ENCODE results near the gene HES5.

DNA sequence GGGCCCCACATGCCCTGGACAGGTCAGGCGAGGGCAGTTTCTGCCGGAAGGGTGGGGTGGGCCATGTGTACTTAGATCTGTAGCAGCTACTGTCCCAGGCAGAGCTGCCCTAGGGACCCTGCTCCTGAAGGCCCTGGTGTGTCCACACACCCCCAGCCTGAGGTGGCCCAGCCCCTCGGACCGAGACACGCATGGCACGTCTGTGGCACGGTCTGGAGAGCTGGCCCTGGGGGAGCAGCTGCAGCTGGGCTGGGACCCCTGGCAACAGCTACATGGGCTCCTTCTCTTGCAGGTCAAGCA lies 28.3 kb downstream of the HES5 start:
- TF ChIP-seq, protein P1, sequence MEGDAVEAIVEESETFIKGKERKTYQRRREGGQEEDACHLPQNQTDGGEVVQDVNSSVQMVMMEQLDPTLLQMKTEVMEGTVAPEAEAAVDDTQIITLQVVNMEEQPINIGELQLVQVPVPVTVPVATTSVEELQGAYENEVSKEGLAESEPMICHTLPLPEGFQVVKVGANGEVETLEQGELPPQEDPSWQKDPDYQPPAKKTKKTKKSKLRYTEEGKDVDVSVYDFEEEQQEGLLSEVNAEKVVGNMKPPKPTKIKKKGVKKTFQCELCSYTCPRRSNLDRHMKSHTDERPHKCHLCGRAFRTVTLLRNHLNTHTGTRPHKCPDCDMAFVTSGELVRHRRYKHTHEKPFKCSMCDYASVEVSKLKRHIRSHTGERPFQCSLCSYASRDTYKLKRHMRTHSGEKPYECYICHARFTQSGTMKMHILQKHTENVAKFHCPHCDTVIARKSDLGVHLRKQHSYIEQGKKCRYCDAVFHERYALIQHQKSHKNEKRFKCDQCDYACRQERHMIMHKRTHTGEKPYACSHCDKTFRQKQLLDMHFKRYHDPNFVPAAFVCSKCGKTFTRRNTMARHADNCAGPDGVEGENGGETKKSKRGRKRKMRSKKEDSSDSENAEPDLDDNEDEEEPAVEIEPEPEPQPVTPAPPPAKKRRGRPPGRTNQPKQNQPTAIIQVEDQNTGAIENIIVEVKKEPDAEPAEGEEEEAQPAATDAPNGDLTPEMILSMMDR (IDR thresholded peaks at IDR 0.05; ENCODE audit: low read depth, low read length, poor library complexity, severe bottlenecking) = no peak
- TF ChIP-seq EZH2phosphoT487 (IDR thresholded peaks at IDR 0.05; ENCODE audit: borderline replicate concordance, low read length) = no peak
